Neural cell (in vitro differentiated cells): ENCODE data around the gene ELMO1. TPM values are rescaled to one million over a fixed set of nuclear protein-coding genes. Genes with fewer than 3 reads are reported as not detected.

Experiments
- H2AFZ ChIP-seq: fragments of 200-600, 300-800 bp; sonication (generic), shearing (Covaris generic); 2 replicates; pipeline ENCODE4 v1.6.0; 2014; ENCODE audit warnings: low read depth, mild to moderate bottlenecking, antibody characterized with exemption, low read length, moderate library complexity
- H3F3A ChIP-seq: fragments of 200-600 bp; shearing (Covaris generic); 2 replicates; pipeline ENCODE4 v1.6.1; 2016; ENCODE audit warnings: mild to moderate bottlenecking, moderate library complexity, mixed read lengths, antibody characterized with exemption, low read length; ENCODE audit not compliant: insufficient read depth, poor library complexity, severe bottlenecking
- H3K27ac ChIP-seq: fragments of 200-600, 300-800 bp; sonication (generic), shearing (Covaris generic); 2 replicates; pipeline ENCODE4 v1.5.1; 2014; ENCODE audit warnings: mild to moderate bottlenecking, low read length, moderate library complexity
- H3K27me3 ChIP-seq: fragments of 300-800, 200-600 bp; sonication (generic), shearing (Covaris generic); 2 replicates; pipeline ENCODE4 v1.6.0; 2014; ENCODE audit warnings: mild to moderate bottlenecking, low read depth, low read length, moderate library complexity; ENCODE audit not compliant: insufficient read depth
- H3K36me3 ChIP-seq: fragments of 300-800, 200-600 bp; sonication (generic), shearing (Covaris generic); 2 replicates; pipeline ENCODE4 v1.5.1; 2014; ENCODE audit warnings: mild to moderate bottlenecking, antibody characterized with exemption, low read length, moderate library complexity; ENCODE audit not compliant: insufficient read depth
- H3K4me2 ChIP-seq: fragments of 300-800, 200-600 bp; sonication (generic), shearing (Covaris generic); 2 replicates; pipeline ENCODE4 v1.6.0; 2014; ENCODE audit warnings: mild to moderate bottlenecking, low read length
- H3K4me3 ChIP-seq: fragments of 300-800, 200-600 bp; sonication (generic), shearing (Covaris generic); 2 replicates; pipeline ENCODE4 v1.5.1; 2014; ENCODE audit warnings: mild to moderate bottlenecking, low read length, moderate library complexity
- H3K79me2 ChIP-seq: fragments of 200-600 bp; shearing (Covaris generic); replicated peaks from 2 replicates; pipeline ENCODE4 v1.6.0; 2014; ENCODE audit warnings: mild to moderate bottlenecking, low read length, moderate library complexity; ENCODE audit not compliant: insufficient read depth
- H3K9ac ChIP-seq: fragments of 300-800, 200-600 bp; sonication (generic), shearing (Covaris generic); 2 replicates; pipeline ENCODE4 v1.6.1; 2016; ENCODE audit warnings: mild to moderate bottlenecking, low read length, mixed read lengths
- H3K9me2 ChIP-seq: fragments of 200-600 bp; shearing (Covaris generic); 2 replicates; pipeline ENCODE4 v1.6.1; 2016; ENCODE audit warnings: mild to moderate bottlenecking, low read length, mixed read lengths; ENCODE audit not compliant: insufficient read depth
- H3K9me3 ChIP-seq: fragments of 200-600, 300-800 bp; sonication (generic), shearing (Covaris generic); 2 replicates; pipeline ENCODE4 v1.6.1; 2016; ENCODE audit warnings: mild to moderate bottlenecking, mixed run types, low read length, moderate library complexity, mixed read lengths
- H4K20me1 ChIP-seq: fragments of 200-600 bp; shearing (Covaris generic); 2 replicates; pipeline ENCODE4 v1.6.1; 2016; ENCODE audit warnings: mild to moderate bottlenecking, mixed run types; ENCODE audit not compliant: insufficient read depth
- EP300 ChIP-seq: fragments of 450-650 bp; conservative IDR thresholded peaks from 2 replicates; pipeline ENCODE4 v1.6.1; 2014; ENCODE audit warnings: antibody characterized with exemption, mild to moderate bottlenecking, moderate library complexity; ENCODE audit not compliant: poor library complexity, severe bottlenecking
- EZH2 ChIP-seq: fragments of 200-600, 300-800 bp; shearing (Covaris generic), sonication (generic); IDR thresholded peaks from 2 replicates; pipeline ENCODE4 v1.6.1; 2014; ENCODE audit warnings: antibody characterized with exemption, low read length, borderline replicate concordance, mild to moderate bottlenecking; ENCODE audit not compliant: insufficient read depth, poor library complexity, severe bottlenecking
- MXI1 ChIP-seq: fragments of 450-650 bp; conservative IDR thresholded peaks from 2 replicates; pipeline ENCODE4 v1.6.1; 2014; ENCODE audit warnings: antibody characterized with exemption, mild to moderate bottlenecking; ENCODE audit not compliant: poor library complexity, severe bottlenecking
- POLR2AphosphoS5 ChIP-seq: IDR thresholded peaks from 2 replicates; pipeline ENCODE4 v1.6.1; 2012
- RAD21 ChIP-seq: fragments of 450-650 bp; conservative IDR thresholded peaks from 2 replicates; pipeline ENCODE4 v1.6.1; 2014; ENCODE audit warnings: antibody characterized with exemption, mild to moderate bottlenecking, moderate library complexity
- SMC3 ChIP-seq: fragments of 450-650 bp; conservative IDR thresholded peaks from 2 replicates; pipeline ENCODE4 v1.6.1; 2014; ENCODE audit warnings: antibody characterized with exemption, mild to moderate bottlenecking, moderate library complexity; ENCODE audit not compliant: poor library complexity
- TAF1 ChIP-seq: IDR thresholded peaks from 2 replicates; pipeline ENCODE4 v1.6.1; 2012; ENCODE audit warnings: low read depth
- polyA plus RNA-seq: library from polyadenylated mRNA; depleted of rRNA; stranded (reverse); fragments of >200 nt; gene quantifications from 2 replicates; pipeline ENCODE4 v1.2.3, GENCODE V29; 2014
- TF ChIP-seq, protein P1 (sequence below): IDR thresholded peaks from 2 replicates; pipeline ENCODE4 v1.6.1; 2012; ENCODE audit warnings: borderline replicate concordance
- TF ChIP-seq, protein P2 (sequence below): fragments of 450-650 bp; IDR thresholded peaks from 2 replicates; pipeline ENCODE4 v1.5.1; 2014; ENCODE audit warnings: antibody characterized with exemption, mild to moderate bottlenecking, moderate library complexity; ENCODE audit not compliant: poor library complexity, severe bottlenecking

Gene ELMO1
- polyA plus RNA-seq, 1 donor from 2014 or later: 12.2 TPM

DNA sequence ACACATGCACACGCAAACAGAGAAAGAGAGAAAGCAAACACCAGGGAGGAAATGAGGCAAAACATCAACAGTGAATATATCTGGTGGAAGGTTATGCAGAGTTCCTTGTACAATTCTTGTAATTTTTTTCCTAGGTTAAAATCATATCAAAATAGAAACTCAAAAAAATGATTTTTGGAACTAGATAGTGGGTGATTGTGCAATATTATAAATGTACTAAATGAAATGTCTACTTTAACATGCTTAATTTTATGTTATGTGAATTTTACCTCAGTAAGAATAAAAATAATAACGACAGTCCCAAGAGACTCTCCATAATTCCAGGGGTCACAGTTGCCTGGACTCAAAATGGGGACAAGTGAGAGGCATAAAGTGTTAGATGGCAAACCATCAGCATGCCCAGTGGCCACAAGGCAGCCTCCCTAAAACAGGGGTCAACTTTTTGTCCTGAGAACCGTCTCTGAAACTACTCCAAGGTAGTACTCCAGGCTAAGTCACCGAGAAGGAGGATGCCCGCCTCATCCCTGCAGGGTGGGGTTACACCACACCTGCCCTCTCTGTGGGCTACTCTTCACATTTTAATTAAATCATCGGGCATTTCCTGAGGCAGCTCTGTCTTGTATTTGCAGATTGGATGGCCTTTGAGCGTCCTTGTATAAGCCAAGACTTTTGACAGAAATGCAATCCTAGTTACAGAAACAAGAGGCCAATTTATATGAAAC lies 267.7 kb downstream of the ELMO1 start:
- no peaks in the 10 kb centered on the region for H3K27me3 ChIP-seq
- H2AFZ ChIP-seq: no peak overlapping the region
- H3K36me3 ChIP-seq: no peaks in the 10 kb centered on the region
- H3K27ac ChIP-seq: no peak overlapping the region
- H3F3A ChIP-seq: no peaks in the 10 kb centered on the region
- H3K9me2 ChIP-seq: no peaks in the 10 kb centered on the region
- no peaks in the 10 kb centered on the region for H3K79me2 ChIP-seq
- H3K9me3 ChIP-seq: no peaks in the 10 kb centered on the region
- H4K20me1 ChIP-seq: no peaks in the 10 kb centered on the region
- no peak overlapping the region for H3K4me2 ChIP-seq
- TF ChIP-seq TAF1: no peak
- no peak for TF ChIP-seq SMC3
- TF ChIP-seq POLR2AphosphoS5: no peak
- TF ChIP-seq EZH2: no peak
- no peak for TF ChIP-seq MXI1
- TF ChIP-seq, protein P1, sequence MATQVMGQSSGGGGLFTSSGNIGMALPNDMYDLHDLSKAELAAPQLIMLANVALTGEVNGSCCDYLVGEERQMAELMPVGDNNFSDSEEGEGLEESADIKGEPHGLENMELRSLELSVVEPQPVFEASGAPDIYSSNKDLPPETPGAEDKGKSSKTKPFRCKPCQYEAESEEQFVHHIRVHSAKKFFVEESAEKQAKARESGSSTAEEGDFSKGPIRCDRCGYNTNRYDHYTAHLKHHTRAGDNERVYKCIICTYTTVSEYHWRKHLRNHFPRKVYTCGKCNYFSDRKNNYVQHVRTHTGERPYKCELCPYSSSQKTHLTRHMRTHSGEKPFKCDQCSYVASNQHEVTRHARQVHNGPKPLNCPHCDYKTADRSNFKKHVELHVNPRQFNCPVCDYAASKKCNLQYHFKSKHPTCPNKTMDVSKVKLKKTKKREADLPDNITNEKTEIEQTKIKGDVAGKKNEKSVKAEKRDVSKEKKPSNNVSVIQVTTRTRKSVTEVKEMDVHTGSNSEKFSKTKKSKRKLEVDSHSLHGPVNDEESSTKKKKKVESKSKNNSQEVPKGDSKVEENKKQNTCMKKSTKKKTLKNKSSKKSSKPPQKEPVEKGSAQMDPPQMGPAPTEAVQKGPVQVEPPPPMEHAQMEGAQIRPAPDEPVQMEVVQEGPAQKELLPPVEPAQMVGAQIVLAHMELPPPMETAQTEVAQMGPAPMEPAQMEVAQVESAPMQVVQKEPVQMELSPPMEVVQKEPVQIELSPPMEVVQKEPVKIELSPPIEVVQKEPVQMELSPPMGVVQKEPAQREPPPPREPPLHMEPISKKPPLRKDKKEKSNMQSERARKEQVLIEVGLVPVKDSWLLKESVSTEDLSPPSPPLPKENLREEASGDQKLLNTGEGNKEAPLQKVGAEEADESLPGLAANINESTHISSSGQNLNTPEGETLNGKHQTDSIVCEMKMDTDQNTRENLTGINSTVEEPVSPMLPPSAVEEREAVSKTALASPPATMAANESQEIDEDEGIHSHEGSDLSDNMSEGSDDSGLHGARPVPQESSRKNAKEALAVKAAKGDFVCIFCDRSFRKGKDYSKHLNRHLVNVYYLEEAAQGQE: no peak
- TF ChIP-seq, protein P2, sequence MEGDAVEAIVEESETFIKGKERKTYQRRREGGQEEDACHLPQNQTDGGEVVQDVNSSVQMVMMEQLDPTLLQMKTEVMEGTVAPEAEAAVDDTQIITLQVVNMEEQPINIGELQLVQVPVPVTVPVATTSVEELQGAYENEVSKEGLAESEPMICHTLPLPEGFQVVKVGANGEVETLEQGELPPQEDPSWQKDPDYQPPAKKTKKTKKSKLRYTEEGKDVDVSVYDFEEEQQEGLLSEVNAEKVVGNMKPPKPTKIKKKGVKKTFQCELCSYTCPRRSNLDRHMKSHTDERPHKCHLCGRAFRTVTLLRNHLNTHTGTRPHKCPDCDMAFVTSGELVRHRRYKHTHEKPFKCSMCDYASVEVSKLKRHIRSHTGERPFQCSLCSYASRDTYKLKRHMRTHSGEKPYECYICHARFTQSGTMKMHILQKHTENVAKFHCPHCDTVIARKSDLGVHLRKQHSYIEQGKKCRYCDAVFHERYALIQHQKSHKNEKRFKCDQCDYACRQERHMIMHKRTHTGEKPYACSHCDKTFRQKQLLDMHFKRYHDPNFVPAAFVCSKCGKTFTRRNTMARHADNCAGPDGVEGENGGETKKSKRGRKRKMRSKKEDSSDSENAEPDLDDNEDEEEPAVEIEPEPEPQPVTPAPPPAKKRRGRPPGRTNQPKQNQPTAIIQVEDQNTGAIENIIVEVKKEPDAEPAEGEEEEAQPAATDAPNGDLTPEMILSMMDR: no peak
- TF ChIP-seq EP300: no peak
- no peak for TF ChIP-seq RAD21
- H3K4me3 ChIP-seq: no peak overlapping the region
- H3K9ac ChIP-seq: no peak overlapping the region

GRCh38 chr7:37176079-37176478 lies 272.6 kb downstream of the ELMO1 start:
- no peak overlapping the region for H3K4me2 ChIP-seq
- no peaks in the 10 kb centered on the region for H4K20me1 ChIP-seq
- H2AFZ ChIP-seq: no peak overlapping the region
- no peak overlapping the region for H3K27ac ChIP-seq
- no peaks in the 10 kb centered on the region for H3K36me3 ChIP-seq
- H3K4me3 ChIP-seq: no peak overlapping the region
- H3K9me3 ChIP-seq: no peaks in the 10 kb centered on the region
- TF ChIP-seq EZH2 (no peak), EP300 (no peak), SMC3 (no peak), RAD21 (no peak), POLR2AphosphoS5 (no peak), MXI1 (no peak), TAF1 (no peak)
- TF ChIP-seq, protein P2: no peak
- TF ChIP-seq, protein P1: no peak
- no peaks in the 10 kb centered on the region for H3F3A ChIP-seq
- H3K27me3 ChIP-seq: no peaks in the 10 kb centered on the region
- no peaks in the 10 kb centered on the region for H3K9me2 ChIP-seq
- no peak overlapping the region for H3K9ac ChIP-seq
- H3K79me2 ChIP-seq: no peaks in the 10 kb centered on the region
